Neural cell (in vitro differentiated cells): ENCODE data around the gene M1AP. TPM values are rescaled to one million over a fixed set of nuclear protein-coding genes. Genes with fewer than 3 reads are reported as not detected.

Experiments used
- H2AFZ ChIP-seq: fragments of 200-600, 300-800 bp; sonication (generic), shearing (Covaris generic); 2 replicates; pipeline ENCODE4 v1.6.0; 2014; ENCODE audit warnings: low read depth, mild to moderate bottlenecking, antibody characterized with exemption, low read length, moderate library complexity
- H3F3A ChIP-seq: fragments of 200-600 bp; shearing (Covaris generic); 2 replicates; pipeline ENCODE4 v1.6.1; 2016; ENCODE audit warnings: mild to moderate bottlenecking, moderate library complexity, mixed read lengths, antibody characterized with exemption, low read length; ENCODE audit not compliant: insufficient read depth, poor library complexity, severe bottlenecking
- H3K27ac ChIP-seq: fragments of 200-600, 300-800 bp; sonication (generic), shearing (Covaris generic); 2 replicates; pipeline ENCODE4 v1.5.1; 2014; ENCODE audit warnings: mild to moderate bottlenecking, low read length, moderate library complexity
- H3K27me3 ChIP-seq: fragments of 300-800, 200-600 bp; sonication (generic), shearing (Covaris generic); 2 replicates; pipeline ENCODE4 v1.6.0; 2014; ENCODE audit warnings: mild to moderate bottlenecking, low read depth, low read length, moderate library complexity; ENCODE audit not compliant: insufficient read depth
- H3K36me3 ChIP-seq: fragments of 300-800, 200-600 bp; sonication (generic), shearing (Covaris generic); 2 replicates; pipeline ENCODE4 v1.5.1; 2014; ENCODE audit warnings: mild to moderate bottlenecking, antibody characterized with exemption, low read length, moderate library complexity; ENCODE audit not compliant: insufficient read depth
- H3K4me2 ChIP-seq: fragments of 300-800, 200-600 bp; sonication (generic), shearing (Covaris generic); 2 replicates; pipeline ENCODE4 v1.6.0; 2014; ENCODE audit warnings: mild to moderate bottlenecking, low read length
- H3K4me3 ChIP-seq: fragments of 300-800, 200-600 bp; sonication (generic), shearing (Covaris generic); 2 replicates; pipeline ENCODE4 v1.5.1; 2014; ENCODE audit warnings: mild to moderate bottlenecking, low read length, moderate library complexity
- H3K79me2 ChIP-seq: fragments of 200-600 bp; shearing (Covaris generic); replicated peaks from 2 replicates; pipeline ENCODE4 v1.6.0; 2014; ENCODE audit warnings: mild to moderate bottlenecking, low read length, moderate library complexity; ENCODE audit not compliant: insufficient read depth
- H3K9ac ChIP-seq: fragments of 300-800, 200-600 bp; sonication (generic), shearing (Covaris generic); 2 replicates; pipeline ENCODE4 v1.6.1; 2016; ENCODE audit warnings: mild to moderate bottlenecking, low read length, mixed read lengths
- H3K9me2 ChIP-seq: fragments of 200-600 bp; shearing (Covaris generic); 2 replicates; pipeline ENCODE4 v1.6.1; 2016; ENCODE audit warnings: mild to moderate bottlenecking, low read length, mixed read lengths; ENCODE audit not compliant: insufficient read depth
- H3K9me3 ChIP-seq: fragments of 200-600, 300-800 bp; sonication (generic), shearing (Covaris generic); 2 replicates; pipeline ENCODE4 v1.6.1; 2016; ENCODE audit warnings: mild to moderate bottlenecking, mixed run types, low read length, moderate library complexity, mixed read lengths
- H4K20me1 ChIP-seq: fragments of 200-600 bp; shearing (Covaris generic); 2 replicates; pipeline ENCODE4 v1.6.1; 2016; ENCODE audit warnings: mild to moderate bottlenecking, mixed run types; ENCODE audit not compliant: insufficient read depth
- CTCF ChIP-seq: fragments of 450-650 bp; IDR thresholded peaks from 2 replicates; pipeline ENCODE4 v1.5.1; 2014; ENCODE audit warnings: antibody characterized with exemption, mild to moderate bottlenecking, moderate library complexity; ENCODE audit not compliant: poor library complexity, severe bottlenecking
- EP300 ChIP-seq: fragments of 450-650 bp; conservative IDR thresholded peaks from 2 replicates; pipeline ENCODE4 v1.6.1; 2014; ENCODE audit warnings: antibody characterized with exemption, mild to moderate bottlenecking, moderate library complexity; ENCODE audit not compliant: poor library complexity, severe bottlenecking
- EZH2 ChIP-seq: fragments of 200-600, 300-800 bp; shearing (Covaris generic), sonication (generic); IDR thresholded peaks from 2 replicates; pipeline ENCODE4 v1.6.1; 2014; ENCODE audit warnings: antibody characterized with exemption, low read length, borderline replicate concordance, mild to moderate bottlenecking; ENCODE audit not compliant: insufficient read depth, poor library complexity, severe bottlenecking
- MXI1 ChIP-seq: fragments of 450-650 bp; conservative IDR thresholded peaks from 2 replicates; pipeline ENCODE4 v1.6.1; 2014; ENCODE audit warnings: antibody characterized with exemption, mild to moderate bottlenecking; ENCODE audit not compliant: poor library complexity, severe bottlenecking
- POLR2AphosphoS5 ChIP-seq: IDR thresholded peaks from 2 replicates; pipeline ENCODE4 v1.6.1; 2012
- RAD21 ChIP-seq: fragments of 450-650 bp; conservative IDR thresholded peaks from 2 replicates; pipeline ENCODE4 v1.6.1; 2014; ENCODE audit warnings: antibody characterized with exemption, mild to moderate bottlenecking, moderate library complexity
- REST ChIP-seq: IDR thresholded peaks from 2 replicates; pipeline ENCODE4 v1.6.1; 2012; ENCODE audit warnings: borderline replicate concordance
- SMC3 ChIP-seq: fragments of 450-650 bp; conservative IDR thresholded peaks from 2 replicates; pipeline ENCODE4 v1.6.1; 2014; ENCODE audit warnings: antibody characterized with exemption, mild to moderate bottlenecking, moderate library complexity; ENCODE audit not compliant: poor library complexity
- TAF1 ChIP-seq: IDR thresholded peaks from 2 replicates; pipeline ENCODE4 v1.6.1; 2012; ENCODE audit warnings: low read depth
- polyA plus RNA-seq: library from polyadenylated mRNA; depleted of rRNA; stranded (reverse); fragments of >200 nt; gene quantifications from 2 replicates; pipeline ENCODE4 v1.2.3, GENCODE V29; 2014

The M1AP gene
- polyA plus RNA-seq, 1 donor from 2014 or later = not detected

- no peak overlapping the region for H2AFZ ChIP-seq
- no peak overlapping the region for H3K27ac ChIP-seq
- no peak overlapping the region for H3K9ac ChIP-seq
- no peaks in the 10 kb centered on the region for H3F3A ChIP-seq
- H3K27me3 ChIP-seq = no peaks in the 10 kb centered on the region
- no peak overlapping the region for H3K4me3 ChIP-seq
- no peaks in the 10 kb centered on the region for H4K20me1 ChIP-seq
- H3K9me3 ChIP-seq = no peaks in the 10 kb centered on the region
- H3K79me2 ChIP-seq = no peaks in the 10 kb centered on the region
- H3K4me2 ChIP-seq = no peak overlapping the region
- no peak for TF ChIP-seq SMC3
- TF ChIP-seq POLR2AphosphoS5 = no peak
- TF ChIP-seq MXI1 = no peak
- TF ChIP-seq EZH2 = no peak
- no peaks in the 10 kb centered on the region for H3K9me2 ChIP-seq
- no peaks in the 10 kb centered on the region for H3K36me3 ChIP-seq
These were observed 45.5 kb upstream of the M1AP start for GRCh38 chr2:74693668-74694067.

- Histone ChIP-seq H2AFZ (no peak overlapping the region), H3K4me2 (no peak overlapping the region), H3K9ac (no peak overlapping the region), H3K9me2 (no peaks in the 10 kb centered on the region), H3K9me3 (no peaks in the 10 kb centered on the region), H3K79me2 (no peaks in the 10 kb centered on the region), H3K36me3 (no peaks in the 10 kb centered on the region), H3K4me3 (no peak overlapping the region), H3K27ac (no peak overlapping the region), H3F3A (no peaks in the 10 kb centered on the region), H4K20me1 (no peaks in the 10 kb centered on the region), H3K27me3 (no peaks in the 10 kb centered on the region)
- no peak for TF ChIP-seq RAD21
- TF ChIP-seq POLR2AphosphoS5 = no peak
These were observed 45.1 kb upstream of the M1AP start for GRCh38 chr2:74693213-74693612.

- Histone ChIP-seq H3K9ac (no peak overlapping the region), H2AFZ (no peak overlapping the region)
These were observed 43.8 kb upstream of the M1AP start for GRCh38 chr2:74691929-74692328.

More at GRCh38 chr2:74691929-74692328, 43.8 kb upstream of the M1AP start:
- Histone ChIP-seq H3K27me3 (no peaks in the 10 kb centered on the region), H3K4me2 (no peak overlapping the region), H3K9me2 (no peaks in the 10 kb centered on the region), H3K36me3 (no peaks in the 10 kb centered on the region), H3F3A (no peaks in the 10 kb centered on the region), H3K4me3 (no peak overlapping the region), H4K20me1 (no peaks in the 10 kb centered on the region), H3K79me2 (no peaks in the 10 kb centered on the region), H3K9me3 (no peaks in the 10 kb centered on the region), H3K27ac (no peak overlapping the region)
- TF ChIP-seq CTCF (no peak), SMC3 (no peak), EP300 (no peak), RAD21 (no peak), TAF1 (no peak), EZH2 (no peak), REST (no peak), MXI1 (no peak), POLR2AphosphoS5 (no peak)
